Transverse colon (tissue), 4 donors: ENCODE data around the gene ZNF22. TPM values are rescaled to one million over a fixed set of nuclear protein-coding genes. Genes with fewer than 3 reads are reported as not detected.
A peak's percentile ranks its signal among the peaks of the same experiment; 100 is the strongest.

Source experiments
- DNase-seq: peaks from one replicate; pipeline ENCODE4 v3.0.0-alpha.2; 2019
- H3K27ac ChIP-seq, 4 donors: fragments of 200-600 bp; sonication (generic); 2 replicates each; pipeline ENCODE4 v1.5.1; 2016 to 2018; ENCODE audit warnings: inconsistent platforms in 4 of 4
- H3K27me3 ChIP-seq: fragments of 200-600 bp; sonication (generic); 2 replicates; pipeline ENCODE4 v1.5.1; 2017; ENCODE audit warnings: inconsistent platforms
- H3K36me3 ChIP-seq, 4 donors: fragments of 200-600 bp; sonication (generic); 2 replicates each; pipeline ENCODE4 v1.5.1; 2017 to 2019; ENCODE audit warnings: inconsistent platforms in 4 of 4
- H3K4me1 ChIP-seq, 4 donors: fragments of 200-600 bp; sonication (generic); 2 replicates each; pipeline ENCODE4 v1.5.1; 2017 to 2020; ENCODE audit warnings: inconsistent platforms in 4 of 4
- H3K4me3 ChIP-seq, 4 donors: fragments of 200-600 bp; sonication (generic); 1 replicate in 1 of 4; 2 replicates in 3 of 4; pipeline versions ENCODE4 v1.5.1 to v1.6.1; 2017 to 2019; ENCODE audit warnings: inconsistent platforms in 4 of 4
- H3K9me3 ChIP-seq, 2 donors: fragments of 200-600 bp; sonication (generic); 2 replicates each; pipeline ENCODE4 v1.5.1; 2017 to 2019; ENCODE audit warnings: inconsistent platforms in 2 of 2
- EP300 ChIP-seq: sonication (generic); formaldehyde crosslinking; IDR thresholded peaks from one replicate; pipeline ENCODE4 v1.6.1; 2017; ENCODE audit warnings: antibody characterized with exemption, low read depth
- POLR2A ChIP-seq: fragments of 450-650 bp; IDR thresholded peaks from one replicate; pipeline ENCODE4 v1.6.1; 2016; ENCODE audit warnings: antibody characterized with exemption, mild to moderate bottlenecking, moderate library complexity
- POLR2AphosphoS5 ChIP-seq, 3 donors: sonication (generic); formaldehyde crosslinking; IDR thresholded peaks; one replicate each; pipeline ENCODE4 v1.6.1; 2016; ENCODE audit warnings: antibody characterized with exemption in 3 of 3
- WGBS, 2 donors: methylation state at CpG; one replicate each; pipeline ENCODE4 v1.1.5; 2018; ENCODE audit warnings: low coverage in 1 of 2; 5-methylcytosine and 5-hydroxymethylcytosine counted together
- in situ Hi-C, 4 donors: fragments of 200-750 bp; cut with MboI; loops; one replicate each; pipeline versions ENCODE4 v1.15.0 to v1.15.1; 2017; ENCODE audit warnings: low sequenced_read_pairs in 3 of 4, low pct_ligation_motif_present in 1 of 4, low pct_unique_long_range_greater_than_20kb in 1 of 4
- intact Hi-C: fragments of 100-400 bp; cut with DNase I; formaldehyde crosslinking; loops from one replicate; pipeline ENCODE4 v1.15.1; 2023; ENCODE audit warnings: low total_unique reads
- total RNA-seq, 4 donors: library from RNA; depleted of rRNA; stranded (reverse); fragments of >200 nt; gene quantifications; one replicate each; pipeline ENCODE4 v1.1.0, GENCODE V29; 2016
- TF ChIP-seq, protein P1 (sequence below), 5 experiments: fragments of 200-600 bp in 3 of 5; fragments of 450-650 bp in 2 of 5; sonication (generic) in 3 of 5; IDR thresholded peaks; 1 replicate in 2 of 5; 2 replicates in 3 of 5; pipeline ENCODE4 v1.5.1; 2016 to 2017; ENCODE audit warnings: antibody characterized with exemption in 5 of 5, inconsistent platforms in 3 of 5, mild to moderate bottlenecking in 2 of 5, moderate library complexity in 1 of 5

The ZNF22 gene
- total RNA-seq, 4 donors from 2014 or later: 4.6 to 14.3 (median 9.5) TPM

GRCh38 chr10:44989597-44990301 is 11.0 kb upstream of the ZNF22 start:
- no peaks in the 10 kb centered on the region for H3K36me3 ChIP-seq
- peaks cover 0 to 8% (median under 1%) of the 10 kb centered on the region in 4 donors for H3K4me1 ChIP-seq
- 83 to 91% methylated on average over 4 to 14 of the region's 14 CpGs for WGBS, 2 donors
- TF ChIP-seq POLR2A: no peak
- TF ChIP-seq EP300: no peak
- TF ChIP-seq POLR2AphosphoS5 (IDR thresholded peaks at IDR 0.05): no peak
- TF ChIP-seq, protein P1, sequence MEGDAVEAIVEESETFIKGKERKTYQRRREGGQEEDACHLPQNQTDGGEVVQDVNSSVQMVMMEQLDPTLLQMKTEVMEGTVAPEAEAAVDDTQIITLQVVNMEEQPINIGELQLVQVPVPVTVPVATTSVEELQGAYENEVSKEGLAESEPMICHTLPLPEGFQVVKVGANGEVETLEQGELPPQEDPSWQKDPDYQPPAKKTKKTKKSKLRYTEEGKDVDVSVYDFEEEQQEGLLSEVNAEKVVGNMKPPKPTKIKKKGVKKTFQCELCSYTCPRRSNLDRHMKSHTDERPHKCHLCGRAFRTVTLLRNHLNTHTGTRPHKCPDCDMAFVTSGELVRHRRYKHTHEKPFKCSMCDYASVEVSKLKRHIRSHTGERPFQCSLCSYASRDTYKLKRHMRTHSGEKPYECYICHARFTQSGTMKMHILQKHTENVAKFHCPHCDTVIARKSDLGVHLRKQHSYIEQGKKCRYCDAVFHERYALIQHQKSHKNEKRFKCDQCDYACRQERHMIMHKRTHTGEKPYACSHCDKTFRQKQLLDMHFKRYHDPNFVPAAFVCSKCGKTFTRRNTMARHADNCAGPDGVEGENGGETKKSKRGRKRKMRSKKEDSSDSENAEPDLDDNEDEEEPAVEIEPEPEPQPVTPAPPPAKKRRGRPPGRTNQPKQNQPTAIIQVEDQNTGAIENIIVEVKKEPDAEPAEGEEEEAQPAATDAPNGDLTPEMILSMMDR (IDR thresholded peaks at IDR 0.05): no peak
- in situ Hi-C loops (no loop called here), intact Hi-C loops (no loop called here)
- H3K27me3 ChIP-seq: no peaks in the 10 kb centered on the region
- DNase-seq: no peak
- no peak overlapping the region for H3K4me3 ChIP-seq
- H3K27ac ChIP-seq: peak overlapping the region in 1 of 4 donors; percentile 27
- H3K9me3 ChIP-seq: no peaks in the 10 kb centered on the region

DNA sequence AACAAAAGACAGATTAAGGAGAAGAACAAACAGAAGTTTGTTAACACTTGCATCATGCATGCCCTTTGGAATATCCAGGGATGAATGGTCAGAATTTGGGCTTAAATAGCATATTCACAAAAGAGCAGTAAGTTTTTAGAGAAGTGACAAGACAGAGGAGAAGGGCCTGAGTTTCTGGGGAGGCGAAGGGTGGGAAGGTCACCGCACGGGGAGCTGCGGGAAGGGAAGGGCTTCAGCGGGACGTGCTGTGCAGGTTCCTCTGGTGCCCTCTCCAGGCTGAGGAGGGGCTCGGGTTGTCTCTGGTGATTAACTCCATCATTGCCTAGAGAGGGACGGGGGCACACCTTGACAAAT is 10.4 kb upstream of the ZNF22 start:
- Histone ChIP-seq H3K4me1 (peaks cover 0 to 14% (median 4%) of the 10 kb centered on the region in 4 donors), H3K36me3 (no peaks in the 10 kb centered on the region), H3K27me3 (no peaks in the 10 kb centered on the region), H3K27ac (peak overlapping the region in 1 of 4 donors; percentile 27), H3K9me3 (no peaks in the 10 kb centered on the region), H3K4me3 (no peak overlapping the region)
- in situ Hi-C loops: no loop called here
- intact Hi-C loops: no loop called here
- no peak for TF ChIP-seq POLR2A
- TF ChIP-seq, protein P1 (IDR thresholded peaks at IDR 0.05): no peak
- TF ChIP-seq POLR2AphosphoS5 (IDR thresholded peaks at IDR 0.05): no peak
- TF ChIP-seq EP300: no peak
- WGBS, 2 donors: 61% methylated on average over 8 of the region's 8 CpGs; no CpG with 5 or more reads in 1 of the 2 donors
- DNase-seq: no peak

- Histone ChIP-seq H3K36me3 (no peaks in the 10 kb centered on the region), H3K27me3 (no peaks in the 10 kb centered on the region), H3K27ac (peak overlapping the region in 2 of 4 donors; percentile 3 to 27), H3K4me1 (peaks cover 6 to 21% (median 8%) of the 10 kb centered on the region in 4 donors), H3K4me3 (no peak overlapping the region), H3K9me3 (no peaks in the 10 kb centered on the region)
- TF ChIP-seq EP300: no peak
- TF ChIP-seq POLR2AphosphoS5 (IDR thresholded peaks at IDR 0.05): no peak
- TF ChIP-seq POLR2A: no peak
- TF ChIP-seq, protein P1 (IDR thresholded peaks at IDR 0.05): no peak
- WGBS, 2 donors: 96% methylated on average over 7 of the region's 7 CpGs; no CpG with 5 or more reads in 1 of the 2 donors
- intact Hi-C loops: no loop called here
- in situ Hi-C loops: no loop called here
- no peak for DNase-seq
Observed at GRCh38 chr10:44990965-44991364, 9.8 kb upstream of the ZNF22 start.

- TF ChIP-seq, protein P1 (IDR thresholded peaks at IDR 0.05): no peak
- no peak for TF ChIP-seq EP300
- TF ChIP-seq POLR2A: no peak
- H3K27ac ChIP-seq: peak overlapping the region in 3 of 4 donors; percentile 2 to 27 (median 3)
- 78 to 83% methylated on average over 3 to 5 of the region's 5 CpGs for WGBS, 2 donors
- no peak for DNase-seq
- H3K4me3 ChIP-seq: no peak overlapping the region
- intact Hi-C loops (no loop called here), in situ Hi-C loops (no loop called here)
- no peaks in the 10 kb centered on the region for H3K9me3 ChIP-seq
- H3K36me3 ChIP-seq: no peaks in the 10 kb centered on the region
- peaks cover 9 to 27% (median 13%) of the 10 kb centered on the region in 4 donors for H3K4me1 ChIP-seq
- no peaks in the 10 kb centered on the region for H3K27me3 ChIP-seq
Observed at GRCh38 chr10:44991571-44991970, 9.2 kb upstream of the ZNF22 start.
